ENCODE data around the gene SECISBP2.

GRCh38 chr9:89382026-89382986 lies 64.0 kb downstream of the SECISBP2 start:
- TF ChIP-seq CTCF (IDR thresholded peaks at IDR 0.05), result no peak
- TF ChIP-seq POLR2A (IDR thresholded peaks at IDR 0.05), result no peak
- no peak for TF ChIP-seq EP300 (IDR thresholded peaks at IDR 0.05)

Measured in ovary (tissue), 3 donors.